Activated CD4-positive, alpha-beta T cell treated with anti-CD3 and anti-CD28 coated beads for 48 hours (primary cell): ENCODE data around the gene CREB3L2.

Experiments used
- DNase-seq: peaks from one replicate; pipeline ENCODE4 v3.0.0-alpha.2; 2020

CREB3L2 gene

DNA sequence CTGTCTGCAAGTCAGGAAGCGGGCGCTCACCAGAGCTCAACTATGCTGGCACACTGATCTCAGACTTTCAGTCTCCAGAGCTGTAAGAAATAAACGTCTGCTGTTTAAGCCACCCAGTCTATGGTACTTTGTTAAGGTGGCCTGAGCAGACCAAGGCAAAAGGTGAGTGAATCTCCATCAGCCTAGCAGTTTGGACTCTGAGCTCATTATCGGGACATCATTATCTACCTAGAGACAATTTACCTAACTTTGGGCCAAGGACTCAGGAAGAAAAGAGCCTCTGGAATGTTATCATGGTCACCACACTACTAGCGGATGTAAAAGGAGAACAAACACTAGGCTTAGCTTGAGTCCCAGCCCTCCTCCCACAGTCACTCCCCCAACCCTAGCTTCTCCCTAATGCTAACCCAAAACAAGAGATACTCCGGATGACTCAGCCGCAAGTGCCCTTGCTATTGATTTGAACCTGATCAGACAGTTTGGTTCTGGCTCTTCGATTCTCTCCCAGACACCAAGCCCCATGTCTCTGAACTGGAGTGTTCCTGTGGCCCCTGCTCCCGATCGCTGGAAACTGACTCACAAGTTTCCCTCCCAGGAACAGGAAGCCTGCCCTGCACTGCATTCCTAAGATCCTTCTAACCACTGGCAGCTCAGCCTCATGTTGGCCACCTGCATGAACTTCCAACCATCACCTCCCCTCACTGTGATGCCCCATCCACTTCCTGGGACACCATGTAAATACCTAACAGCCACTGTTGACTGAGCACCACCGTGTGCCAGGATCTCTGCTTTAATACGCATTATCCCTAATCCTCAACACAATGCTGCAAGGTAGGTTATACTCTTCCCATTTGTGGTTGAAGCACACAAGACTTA is 34.5 kb downstream of the CREB3L2 start:
- DNase-seq: no peak

DNA sequence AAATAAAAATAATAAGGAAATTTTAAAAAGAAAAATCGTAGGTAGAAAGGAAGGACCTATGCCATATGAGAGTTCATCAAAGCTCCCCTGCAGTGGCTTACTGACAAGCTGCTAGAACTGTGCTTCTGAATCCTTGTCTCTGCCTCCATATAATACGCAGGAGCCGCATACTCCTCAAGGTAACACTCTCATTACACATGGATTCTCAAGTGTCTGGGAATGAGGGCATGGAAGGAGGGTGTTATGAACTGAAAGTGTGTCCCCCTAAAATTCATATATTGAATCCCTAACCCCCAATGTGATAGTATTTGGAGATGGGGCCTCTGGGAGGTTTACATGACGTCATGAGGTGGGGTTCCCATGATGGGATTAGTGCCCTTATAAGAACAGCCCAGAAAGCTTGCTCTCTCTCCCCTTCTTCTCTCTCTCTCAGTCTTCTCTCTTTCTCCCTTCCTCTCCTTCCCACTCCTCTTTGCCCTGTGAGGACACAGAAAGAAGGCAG is 35.2 kb downstream of the CREB3L2 start:
- no peak for DNase-seq

DNA sequence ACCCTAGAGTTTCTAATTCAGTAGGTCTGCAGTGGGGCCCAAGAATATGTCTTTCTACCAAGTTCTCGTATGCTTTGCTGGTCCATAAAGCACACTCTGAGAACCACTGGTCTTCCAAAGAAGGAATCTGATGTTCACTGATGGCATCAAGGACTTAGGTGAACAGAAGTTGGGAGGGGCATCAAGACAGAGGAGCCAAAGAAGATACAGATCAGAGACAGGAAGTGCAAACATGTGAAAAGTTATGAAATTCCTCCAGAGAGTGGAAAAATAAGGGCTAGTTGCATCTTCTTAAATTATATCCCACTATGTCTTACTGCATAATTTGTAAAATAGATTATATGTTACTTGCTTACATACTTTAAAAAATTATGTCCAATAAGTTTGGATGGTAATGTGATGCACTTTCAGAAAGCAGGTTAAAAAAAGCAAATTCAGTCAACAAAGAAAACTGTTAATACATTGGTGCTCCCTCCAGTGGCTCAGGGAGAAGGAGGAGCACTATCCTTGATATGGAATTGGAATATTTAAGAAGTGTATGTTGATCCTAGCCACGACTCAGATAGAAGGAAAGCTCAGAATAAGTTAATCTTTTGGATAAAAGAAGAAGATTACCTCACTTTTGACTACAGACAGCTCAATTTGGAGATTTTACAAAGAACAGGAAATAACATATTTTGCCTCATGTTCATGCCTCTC is 35.8 kb downstream of the CREB3L2 start:
- no peak for DNase-seq

DNA sequence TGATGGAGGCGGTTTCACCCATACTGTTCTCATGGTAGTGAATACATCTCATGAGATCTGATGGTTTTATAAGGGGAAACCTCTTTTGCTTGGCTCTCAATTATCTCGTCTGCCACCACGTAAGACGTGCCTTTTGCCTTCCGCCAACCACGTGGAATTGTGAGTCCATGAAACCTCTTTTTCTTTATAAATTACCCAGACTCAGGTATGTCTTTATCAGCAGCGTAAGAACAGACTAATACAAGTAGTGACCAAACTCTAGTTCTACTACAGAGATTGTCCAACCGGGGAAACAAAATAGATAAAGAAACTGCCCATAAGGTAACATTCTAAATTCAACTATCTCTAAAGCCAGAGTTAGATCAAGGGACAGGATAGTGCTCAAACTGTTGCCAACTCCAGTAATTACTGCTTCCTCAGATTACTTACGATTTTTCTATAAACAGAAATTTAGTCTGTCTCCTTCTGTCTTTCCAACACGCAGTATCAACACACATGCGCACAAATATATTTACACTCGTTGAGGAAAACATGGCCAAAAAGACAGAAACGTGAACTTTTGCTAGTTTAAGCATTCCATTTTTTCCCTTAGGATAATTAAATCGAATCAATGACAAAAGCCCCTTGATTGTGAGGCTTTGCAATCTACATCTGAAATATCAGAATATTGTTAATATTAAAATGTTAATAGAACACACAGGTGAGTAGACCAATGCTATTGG is 36.9 kb downstream of the CREB3L2 start:
- no peak for DNase-seq

DNA sequence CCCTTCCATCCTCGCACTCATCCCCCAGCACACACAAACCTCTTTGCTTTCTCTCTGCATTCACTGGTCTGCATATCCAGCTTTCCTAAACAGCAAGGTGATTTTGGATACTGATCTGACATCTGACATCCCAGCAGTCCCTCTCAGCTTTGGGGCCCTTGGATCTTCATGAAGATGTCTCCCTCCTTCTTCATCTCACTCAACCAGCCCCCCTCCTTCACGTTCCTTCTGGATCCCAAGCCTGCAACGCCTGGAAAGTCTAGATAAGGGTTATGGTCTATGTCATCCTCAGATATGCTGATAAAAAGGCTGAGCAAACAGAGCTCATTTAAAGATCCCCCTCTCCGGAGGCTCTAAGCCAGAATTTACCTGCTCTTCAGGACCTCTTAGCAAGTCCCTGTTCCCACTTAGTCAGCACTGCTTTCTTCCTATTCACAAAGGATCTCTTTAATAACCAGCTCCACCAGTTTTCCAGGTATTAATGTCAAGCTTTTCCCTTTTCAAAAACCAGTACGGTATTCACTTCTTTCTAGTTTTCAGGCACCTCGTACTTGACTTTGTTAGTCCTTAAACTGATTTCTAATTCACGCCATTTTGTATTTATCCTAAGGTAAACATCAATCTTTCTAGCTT is 38.9 kb downstream of the CREB3L2 start:
- no peak for DNase-seq

- no peak for DNase-seq
Measured at GRCh38 chr7:137962491-137962874, 39.4 kb downstream of the CREB3L2 start.

- peak; percentile 56 for DNase-seq
Measured at GRCh38 chr7:137961200-137962177, 40.4 kb downstream of the CREB3L2 start.

- no peak for DNase-seq
Measured at GRCh38 chr7:137960020-137960419, 41.9 kb downstream of the CREB3L2 start.

DNA sequence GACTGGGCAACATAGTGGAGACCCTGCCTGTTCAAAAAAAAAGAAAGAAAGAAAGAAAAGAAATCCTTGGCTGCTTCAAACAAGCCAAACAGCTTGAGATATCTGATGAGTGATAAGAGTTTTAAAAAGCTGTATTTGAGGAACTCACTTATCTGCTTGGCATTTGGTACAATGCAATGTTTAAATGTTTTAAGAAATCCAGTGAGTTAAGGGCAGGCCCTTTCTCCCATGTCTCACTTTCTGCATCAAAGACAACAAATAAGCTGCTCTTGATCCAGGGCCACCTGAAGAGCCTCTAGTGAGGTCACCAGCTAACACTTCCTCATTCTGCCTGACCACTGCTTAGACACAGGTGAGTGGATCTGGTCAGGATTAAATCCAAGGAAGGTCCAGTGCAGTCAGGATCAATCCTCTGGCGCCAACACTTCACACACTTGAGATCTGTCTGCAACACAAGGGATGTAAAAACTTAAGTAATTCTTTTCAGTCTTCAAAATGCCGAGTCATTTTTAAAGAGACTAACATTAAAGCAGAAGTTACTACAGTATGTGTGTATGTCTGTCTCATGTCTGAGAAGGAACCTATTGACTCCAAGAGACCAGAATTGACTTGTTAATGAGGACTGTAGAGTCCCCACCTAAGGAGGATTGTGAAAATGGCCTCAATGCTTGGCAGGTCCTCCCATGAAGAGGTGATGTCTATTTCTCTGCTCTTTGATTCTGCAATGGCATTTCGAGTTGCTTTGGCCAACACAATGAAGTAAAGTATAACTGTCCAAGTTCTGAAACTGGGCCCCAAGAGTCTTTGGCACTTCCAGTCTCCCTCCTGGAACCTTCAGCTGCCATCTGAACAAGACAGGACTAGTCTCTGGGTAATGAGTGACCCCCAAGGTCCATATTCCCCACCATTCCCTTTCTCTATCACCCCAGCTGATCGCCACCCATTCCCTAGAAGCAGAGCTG is 43.1 kb downstream of the CREB3L2 start:
- no peak for DNase-seq

GRCh38 chr7:137957887-137958286 is 44.0 kb downstream of the CREB3L2 start:
- DNase-seq: no peak

DNA sequence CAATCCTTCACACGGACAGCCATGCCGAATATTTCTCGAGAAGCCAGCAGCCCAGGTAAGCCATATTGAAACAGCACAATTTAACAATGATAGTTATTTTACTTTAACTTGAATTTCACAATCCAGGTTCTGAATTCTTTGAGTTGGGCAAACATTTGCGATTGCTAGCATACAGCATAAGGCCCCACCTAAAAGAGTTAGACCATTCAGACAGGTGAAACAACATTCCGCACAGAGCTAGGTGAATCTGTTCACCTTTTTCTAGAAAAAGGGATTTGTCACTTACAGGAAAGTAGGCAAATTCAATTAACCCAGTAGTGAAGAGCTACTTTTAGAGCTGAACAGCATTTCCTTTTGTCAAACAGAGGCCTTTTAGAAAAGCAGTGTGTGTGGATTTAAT is 45.3 kb downstream of the CREB3L2 start:
- DNase-seq: no peak

DNA sequence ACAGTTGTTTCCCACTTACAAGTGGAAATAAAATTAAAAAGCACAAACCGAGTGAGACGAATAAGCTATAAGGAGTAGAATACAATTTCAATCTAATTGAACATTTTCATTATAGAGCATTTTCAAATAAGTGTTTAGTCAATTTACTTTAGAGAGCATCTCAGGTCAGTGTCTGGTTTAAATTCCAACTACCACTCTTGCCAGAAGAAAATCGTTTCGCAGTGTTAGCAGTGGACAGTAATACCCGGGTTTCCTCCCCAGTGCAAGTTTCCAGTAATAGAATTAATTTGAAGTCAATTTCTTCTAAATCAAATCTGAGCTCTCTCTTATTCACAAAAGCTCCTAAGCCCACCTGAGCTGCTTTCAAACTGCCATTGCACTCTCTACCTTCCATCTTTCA is 45.7 kb downstream of the CREB3L2 start:
- DNase-seq: no peak

- DNase-seq: no peak
Measured at GRCh38 chr7:137954614-137955013, 47.3 kb downstream of the CREB3L2 start.

GRCh38 chr7:137953665-137954470 is 48.0 kb downstream of the CREB3L2 start:
- no peak for DNase-seq

- DNase-seq: no peak
Measured at GRCh38 chr7:137953043-137953664, 48.7 kb downstream of the CREB3L2 start.

GRCh38 chr7:137952426-137952805 is 49.5 kb downstream of the CREB3L2 start:
- DNase-seq: no peak

GRCh38 chr7:137951700-137952425 is 50.0 kb downstream of the CREB3L2 start:
- DNase-seq: no peak

GRCh38 chr7:137950967-137951366 is 50.9 kb downstream of the CREB3L2 start:
- no peak for DNase-seq

- DNase-seq: no peak
Measured at GRCh38 chr7:137950263-137950621, 51.6 kb downstream of the CREB3L2 start.
